Right lobe of liver (tissue), 5 donors: ENCODE measurements around the gene MYO1A. TPM values are rescaled to one million over a fixed set of nuclear protein-coding genes. Genes with fewer than 3 reads are reported as not detected.

Experiments
- total RNA-seq, 6 experiments: library from RNA; depleted of rRNA in 2 of 6; stranded (reverse); fragments of >200 nt in 2 of 6; fragmentation: NEBNext Ultra II Directional in 3 of 6; extraction: Animal tissue kit (Norgen Biotek cat#: 25700) in 3 of 6; gene quantifications; one replicate each; pipeline versions ENCODE4 v1.1.0 to v1.2.4, GENCODE V29; 2016 to 2023
- donor health status: DM: no; HTN: no; CAD: no.
- donor health status: DM: no; HTN: no; CAD: no.
- donor health status: DM: no; HTN: yes; CAD: no.
- donor health status: DM: no; HTN: yes; CAD: no.

The MYO1A gene
- total RNA-seq, 6 experiments from 2014 or later, result 0.27 to 1.9 (median 0.68) TPM; not detected in 1

Other genes with a start within 250 kb of the MYO1A start
- not detected for gene SDR9C7, start 115.7 kb downstream of the MYO1A start, total RNA-seq
- 100 to 1,000 TPM in 4 of 6 experiments, 10 to 100 TPM in 2; 84.6 to 481 (median 147) TPM for gene RDH16, start 92.5 kb downstream of the MYO1A start, total RNA-seq
- 1 to 10 TPM; 1.8 to 3.7 (median 3.3) TPM for gene ZBTB39, start 43.6 kb downstream of the MYO1A start, total RNA-seq
- gene TAC3, start 33.6 kb downstream of the MYO1A start, total RNA-seq, result not detected
- gene NEMP1, start 28.7 kb upstream of the MYO1A start, total RNA-seq, result 1 to 10 TPM; 3.8 to 6.2 (median 4.8) TPM
- 10 to 100 TPM in 2 of 6 experiments, 1 to 10 TPM in 4; 6.1 to 13.1 (median 8.9) TPM for gene NAB2, start 39.0 kb upstream of the MYO1A start, total RNA-seq
- gene STAT6, start 61.2 kb upstream of the MYO1A start, total RNA-seq, result 100 to 1,000 TPM in 3 of 6 experiments, 10 to 100 TPM in 3; 61.8 to 108 (median 94.7) TPM
- 100 to 1,000 TPM; 268 to 387 (median 301) TPM for gene LRP1, start 78.4 kb upstream of the MYO1A start, total RNA-seq
- gene LRP1-AS, start 97.5 kb upstream of the MYO1A start, total RNA-seq, result not detected
- 1 to 10 TPM in 2 of 6 experiments, under 1 TPM in 1, not detected in 3; 0.87 to 1.5 (median 1.2) TPM for gene NXPH4, start 166.7 kb upstream of the MYO1A start, total RNA-seq
- 100 to 1,000 TPM; 157 to 228 (median 194) TPM for gene SHMT2, start 179.6 kb upstream of the MYO1A start, total RNA-seq
- gene STAC3, start 201.1 kb upstream of the MYO1A start, total RNA-seq, result 1 to 10 TPM in 5 of 6 experiments, under 1 TPM in 1; 0.98 to 4.5 (median 1.8) TPM